GM12878 (cell line): ENCODE results near the gene UPF1. TPM values are rescaled to one million over a fixed set of nuclear protein-coding genes. Genes with fewer than 3 reads are reported as not detected.

Experiments used
- ATAC-seq: fragments of 200-7000 bp; cut with Tn5 transposase; 3 replicates; pipeline ENCODE4 v1.9.1; 2020; ENCODE audit warnings: mild to moderate bottlenecking, moderate library complexity
- BruUV-seq: library from RNA; stranded (reverse); fragments of 400-500 nt; replicated peaks from 2 replicates; lab custom pipeline; 2021; lab: Mats Ljungman, UMichigan
- CTCF ChIA-PET: fragments of 300-600 bp; sonication (Branson Sonifier 250); formaldehyde crosslinking; extraction: SDS; loops from one replicate; lab custom pipeline; 2021; ENCODE audit warnings: inconsistent platforms; lab: Yijun Ruan, JAX
- POLR2A ChIA-PET: fragments of 350-600 bp; formaldehyde crosslinking; extraction: SDS; loops from one replicate; lab custom pipeline; 2021; ENCODE audit warnings: inconsistent platforms; lab: Charles Lee
- RAD21 ChIA-PET: fragments of 300-600 bp; sonication (Branson Sonifier 250); formaldehyde crosslinking; loops from one replicate; lab custom pipeline; 2023; ENCODE audit warnings: antibody characterized with exemption; ENCODE audit not compliant: unreplicated experiment; lab: Charles Lee
- SMC1A ChIA-PET: fragments of 300-600 bp; sonication (Branson Sonifier 250); formaldehyde crosslinking; loops from one replicate; lab custom pipeline; 2023; ENCODE audit not compliant: unreplicated experiment, uncharacterized antibody; lab: Charles Lee
- DNase-seq: peaks from one replicate; pipeline ENCODE4 v3.0.0-alpha.2; 2011; ENCODE audit warnings: low read depth, low spot score
- FAIRE-seq: peaks from 3 replicates; lab custom pipeline; 2011; peaks lifted over from hg19 to GRCh38; lab: Jason Lieb, UNC
- H2AFZ ChIP-seq: 2 replicates; pipeline ENCODE4 v1.6.0; 2011; ENCODE audit warnings: low read depth, low read length, control low read depth; ENCODE audit not compliant: control insufficient read depth
- H3K27ac ChIP-seq: 2 replicates; pipeline ENCODE4 v1.5.1; 2011; ENCODE audit warnings: control low read depth; ENCODE audit not compliant: control insufficient read depth, insufficient read depth
- H3K27me3 ChIP-seq, 2 experiments: replicated peaks in 1 of 2; 2 replicates each; pipeline versions ENCODE4 v1.6.0 to v1.6.1; 2011; ENCODE audit warnings: low read length in 1 of 2; ENCODE audit not compliant: control insufficient read depth in 2 of 2, insufficient read depth in 2 of 2
- H3K36me3 ChIP-seq, 2 experiments: 2 replicates each; pipeline ENCODE4 v1.5.1; 2011; ENCODE audit warnings: low read length in 1 of 2; ENCODE audit not compliant: control insufficient read depth in 2 of 2, insufficient read depth in 2 of 2
- H3K4me1 ChIP-seq: 2 replicates; pipeline ENCODE4 v1.6.1; 2011; ENCODE audit warnings: mild to moderate bottlenecking, low read length, moderate library complexity, mixed read lengths; ENCODE audit not compliant: control insufficient read depth, insufficient read depth
- H3K4me2 ChIP-seq: 2 replicates; pipeline ENCODE4 v1.6.0; 2011; ENCODE audit warnings: control low read depth; ENCODE audit not compliant: control insufficient read depth, insufficient read depth
- H3K4me3 ChIP-seq: fragments of 200-600 bp; sonication (generic); 2 replicates; pipeline ENCODE4 v1.5.1; 2016
- H3K79me2 ChIP-seq: 2 replicates; pipeline ENCODE4 v1.6.0; 2011; ENCODE audit warnings: low read length; ENCODE audit not compliant: control insufficient read depth, insufficient read depth
- H3K9ac ChIP-seq: 2 replicates; pipeline ENCODE4 v1.8.0; 2011; ENCODE audit warnings: low read length, control low read depth, mixed read lengths; ENCODE audit not compliant: control insufficient read depth, insufficient read depth
- H3K9me3 ChIP-seq: replicated peaks from 3 replicates; pipeline ENCODE4 v1.5.1; 2011; ENCODE audit warnings: mild to moderate bottlenecking, low read length; ENCODE audit not compliant: control insufficient read depth, insufficient read depth
- H4K20me1 ChIP-seq: 2 replicates; pipeline ENCODE4 v1.6.0; 2011; ENCODE audit not compliant: control insufficient read depth, insufficient read depth
- BCL11A ChIP-seq: IDR thresholded peaks from 2 replicates; pipeline ENCODE4 v1.6.1; 2011; ENCODE audit warnings: low read depth, low read length
- CEBPB ChIP-seq, 2 experiments: fragments of 150-350 bp in 1 of 2; IDR thresholded peaks; 2 replicates each; pipeline ENCODE4 v1.6.1; 2012 to 2014; ENCODE audit warnings: low read depth in 2 of 2, low read length in 2 of 2, borderline replicate concordance in 1 of 2, inconsistent platforms in 1 of 2
- EP300 ChIP-seq, 2 experiments: fragments of 150-350 bp in 1 of 2; IDR thresholded peaks; 2 replicates each; pipeline ENCODE4 v1.6.1; 2011 to 2012; ENCODE audit warnings: low read depth in 2 of 2, low read length in 2 of 2, borderline replicate concordance in 1 of 2, improper control_type of control experiment in 1 of 2, inconsistent platforms in 1 of 2; ENCODE audit not compliant: control insufficient read depth in 1 of 2
- HDAC2 ChIP-seq: fragments of 200-600 bp; sonication (generic); IDR thresholded peaks from 2 replicates; pipeline ENCODE4 v1.6.1; 2017
- IKZF1 ChIP-seq: fragments of 450-650 bp; conservative IDR thresholded peaks from 2 replicates; pipeline ENCODE4 v1.6.1; 2017; ENCODE audit warnings: antibody characterized with exemption, mild to moderate bottlenecking
- LARP7 ChIP-seq: fragments of 450-650 bp; IDR thresholded peaks from 2 replicates; pipeline ENCODE4 v1.6.1; 2017; ENCODE audit warnings: mild to moderate bottlenecking
- MTA2 ChIP-seq: fragments of 450-650 bp; IDR thresholded peaks from 2 replicates; pipeline ENCODE4 v1.6.1; 2016; ENCODE audit warnings: low read depth, mild to moderate bottlenecking, moderate library complexity
- NFXL1 ChIP-seq: fragments of 450-650 bp; IDR thresholded peaks from 2 replicates; pipeline ENCODE4 v1.6.1; 2017; ENCODE audit warnings: antibody characterized with exemption, mild to moderate bottlenecking, borderline replicate concordance
- POLR2AphosphoS5 ChIP-seq: IDR thresholded peaks from 2 replicates; pipeline ENCODE4 v1.6.1; 2011; ENCODE audit warnings: mild to moderate bottlenecking, low read length, inconsistent platforms
- WRNIP1 ChIP-seq: IDR thresholded peaks from 2 replicates; pipeline ENCODE4 v1.6.1; 2011; ENCODE audit warnings: low read depth, low read length, improper control_type of control experiment, borderline replicate concordance
- WGBS: methylation state at CpG from one replicate; pipeline ENCODE4 v1.1.6; 2016; ENCODE audit warnings: low lambda C conversion rate; ENCODE audit not compliant: insufficient replicate concordance, insufficient coverage; ENCODE audit errors: missing lambda C conversion rate; 5-methylcytosine and 5-hydroxymethylcytosine counted together
- in situ Hi-C: fragments of 300-500 bp; cut with MboI; formaldehyde crosslinking; loops from 9 replicates; pipeline ENCODE4 v1.14.3; 2018; ENCODE audit warnings: mixed read lengths
- intact Hi-C: fragments of 100-400 bp; cut with micrococcal nuclease; formaldehyde crosslinking; loops from one replicate; pipeline ENCODE4 v1.14.2; 2022; ENCODE audit not compliant: unreplicated experiment
- polyA plus RNA-seq, 11 experiments: library from polyadenylated mRNA; depleted of rRNA in 4 of 11; unstranded in 6 of 11; stranded (reverse) in 5 of 11; fragments of >200 nt; fragmentation: Nextera tagmentation in 4 of 11; fragmentation: Illumina TruSeq in 1 of 11; extraction: Ambion mirVana in 4 of 11; extraction: Trizol in 1 of 11; gene quantifications; 1 replicate in 1 of 11; 2 replicates in 10 of 11; pipeline versions ENCODE4 v1.2.1 to v1.2.3, GENCODE V29; 2011 to 2016; ENCODE audit warnings: inconsistent platforms in 2 of 11, missing spikeins in 2 of 11, low read depth in 1 of 11
- total RNA-seq, 4 experiments: library from RNA; depleted of rRNA in 3 of 4; stranded (reverse); fragments of >200 nt in 3 of 4; fragmentation: Illumina TruSeq in 1 of 4; extraction: Trizol in 1 of 4; gene quantifications; 2 replicates each; pipeline versions ENCODE4 v1.2.1 to v1.2.3, GENCODE V29; 2013 to 2021
- TF ChIP-seq, protein P1 (sequence below): IDR thresholded peaks from 2 replicates; pipeline ENCODE4 v1.6.1; 2012; ENCODE audit warnings: low read depth, low read length, improper control_type of control experiment
- TF ChIP-seq, protein P2 (sequence below), 3 experiments: IDR thresholded peaks in 2 of 3; conservative IDR thresholded peaks in 1 of 3; 2 replicates each; pipeline ENCODE4 v1.5.1; 2011; ENCODE audit warnings: low read depth in 3 of 3, low read length in 3 of 3, mild to moderate bottlenecking in 3 of 3, control low read depth in 2 of 3, moderate library complexity in 2 of 3, inconsistent platforms in 1 of 3, mixed read lengths in 1 of 3; ENCODE audit not compliant: control insufficient read depth in 2 of 3, insufficient read depth in 1 of 3; ENCODE audit errors: extremely low read depth in 1 of 3

Gene UPF1
- total and polyA plus RNA-seq, 10 of the 15 experiments (the other 5 are each of a cell fraction or from before 2014, with no cell fraction given), result 0.58 to 80.9 (median 18.7) TPM

DNA sequence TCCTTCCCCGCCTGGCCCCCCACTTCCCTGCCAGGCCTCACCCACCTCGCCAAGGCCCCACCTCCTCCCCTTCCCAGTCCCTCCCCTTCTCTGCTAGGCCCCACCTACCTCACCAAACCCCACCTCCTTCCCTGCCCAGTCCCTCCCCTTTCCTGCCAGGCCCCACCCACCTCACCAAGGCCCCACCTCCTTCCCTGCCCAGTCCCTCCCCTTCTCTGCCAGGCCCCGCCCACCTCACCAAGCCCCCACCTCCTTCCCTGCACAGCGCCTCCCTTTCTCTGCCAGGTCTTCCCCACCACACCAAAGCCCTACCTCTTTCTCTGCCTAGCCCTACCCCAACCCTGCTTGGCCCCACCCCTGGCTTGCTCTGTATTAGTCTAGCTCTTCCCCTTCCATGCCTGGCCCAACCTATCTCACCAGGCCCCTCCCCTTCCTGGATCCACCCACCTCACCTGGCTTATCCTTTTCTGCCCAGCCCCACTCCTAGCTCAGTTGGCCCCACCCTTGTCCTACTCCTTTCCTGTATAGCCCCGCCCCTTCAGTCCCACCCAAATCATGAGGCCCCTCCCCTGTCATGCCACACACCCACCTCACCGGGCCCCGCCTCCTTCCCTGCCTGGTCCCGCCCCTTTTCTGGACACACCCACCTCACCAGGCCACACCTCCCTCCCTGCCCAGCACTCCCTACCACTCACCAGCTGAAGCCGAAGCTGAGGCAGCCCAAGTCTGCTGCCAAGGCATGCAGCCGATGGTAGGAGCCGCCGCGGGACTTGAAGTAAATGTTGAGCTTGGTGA is 48.0 kb downstream of the UPF1 start:
- POLR2A ChIA-PET, result no interaction called here
- no peaks in the 10 kb centered on the region for H4K20me1 ChIP-seq
- 90% methylated on average over 6 of the region's 13 CpGs for WGBS
- SMC1A ChIA-PET, result interaction anchor here (1.3 kb wide), 1 partner anchor 360 kb away, joined by 3 read pairs; no protein-coding TSS in a partner anchor
- ATAC-seq, result peak; percentile 72
- H3K9ac ChIP-seq, result no peak overlapping the region
- intact Hi-C loops, result no loop called here
- in situ Hi-C loops, result no loop called here
- FAIRE-seq, result no peak
- TF ChIP-seq LARP7, result no peak
- TF ChIP-seq BCL11A, result no peak
- no peak for TF ChIP-seq WRNIP1
- TF ChIP-seq, protein P1, sequence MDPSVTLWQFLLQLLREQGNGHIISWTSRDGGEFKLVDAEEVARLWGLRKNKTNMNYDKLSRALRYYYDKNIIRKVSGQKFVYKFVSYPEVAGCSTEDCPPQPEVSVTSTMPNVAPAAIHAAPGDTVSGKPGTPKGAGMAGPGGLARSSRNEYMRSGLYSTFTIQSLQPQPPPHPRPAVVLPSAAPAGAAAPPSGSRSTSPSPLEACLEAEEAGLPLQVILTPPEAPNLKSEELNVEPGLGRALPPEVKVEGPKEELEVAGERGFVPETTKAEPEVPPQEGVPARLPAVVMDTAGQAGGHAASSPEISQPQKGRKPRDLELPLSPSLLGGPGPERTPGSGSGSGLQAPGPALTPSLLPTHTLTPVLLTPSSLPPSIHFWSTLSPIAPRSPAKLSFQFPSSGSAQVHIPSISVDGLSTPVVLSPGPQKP, result no peak
- TF ChIP-seq CEBPB (IDR thresholded peaks at IDR 0.05; ENCODE audit: borderline replicate concordance in 1 of 2, low read depth in 2 of 2, low read length in 2 of 2), result no peak
- no peak for TF ChIP-seq NFXL1
- TF ChIP-seq, protein P2, sequence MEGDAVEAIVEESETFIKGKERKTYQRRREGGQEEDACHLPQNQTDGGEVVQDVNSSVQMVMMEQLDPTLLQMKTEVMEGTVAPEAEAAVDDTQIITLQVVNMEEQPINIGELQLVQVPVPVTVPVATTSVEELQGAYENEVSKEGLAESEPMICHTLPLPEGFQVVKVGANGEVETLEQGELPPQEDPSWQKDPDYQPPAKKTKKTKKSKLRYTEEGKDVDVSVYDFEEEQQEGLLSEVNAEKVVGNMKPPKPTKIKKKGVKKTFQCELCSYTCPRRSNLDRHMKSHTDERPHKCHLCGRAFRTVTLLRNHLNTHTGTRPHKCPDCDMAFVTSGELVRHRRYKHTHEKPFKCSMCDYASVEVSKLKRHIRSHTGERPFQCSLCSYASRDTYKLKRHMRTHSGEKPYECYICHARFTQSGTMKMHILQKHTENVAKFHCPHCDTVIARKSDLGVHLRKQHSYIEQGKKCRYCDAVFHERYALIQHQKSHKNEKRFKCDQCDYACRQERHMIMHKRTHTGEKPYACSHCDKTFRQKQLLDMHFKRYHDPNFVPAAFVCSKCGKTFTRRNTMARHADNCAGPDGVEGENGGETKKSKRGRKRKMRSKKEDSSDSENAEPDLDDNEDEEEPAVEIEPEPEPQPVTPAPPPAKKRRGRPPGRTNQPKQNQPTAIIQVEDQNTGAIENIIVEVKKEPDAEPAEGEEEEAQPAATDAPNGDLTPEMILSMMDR (IDR thresholded peaks at IDR 0.05 in 2 of 3, conservative IDR thresholded peaks at IDR 0.05 in 1 of 3; ENCODE audit: control insufficient read depth in 2 of 3, extremely low read depth in 1 of 3, insufficient read depth in 1 of 3, low read depth in 3 of 3, low read length in 3 of 3), result no peak
- no peak for TF ChIP-seq HDAC2
- no peak for TF ChIP-seq IKZF1
- TF ChIP-seq EP300 (IDR thresholded peaks at IDR 0.05; ENCODE audit: borderline replicate concordance in 1 of 2, control insufficient read depth in 1 of 2, low read depth in 2 of 2, low read length in 2 of 2), result no peak
- no peak for TF ChIP-seq MTA2
- TF ChIP-seq POLR2AphosphoS5, result no peak
- DNase-seq, result no peak
- H3K27me3 ChIP-seq, result no peaks in the 10 kb centered on the region
- H3K36me3 ChIP-seq, result no peaks in the 10 kb centered on the region
- no peak overlapping the region for H3K4me3 ChIP-seq
- H3K4me2 ChIP-seq, result no peak overlapping the region
- H2AFZ ChIP-seq, result no peak overlapping the region
- no peaks in the 10 kb centered on the region for H3K9me3 ChIP-seq
- no TSS peak for BruUV-seq
- RAD21 ChIA-PET, result no interaction called here
- no peaks in the 10 kb centered on the region for H3K4me1 ChIP-seq
- CTCF ChIA-PET, result no interaction called here
- no peaks in the 10 kb centered on the region for H3K79me2 ChIP-seq
- H3K27ac ChIP-seq, result no peak overlapping the region
